HFF-Myc (cell line): ENCODE measurements around the gene CACNA2D3.

Experiments
- DNase-seq: peaks from one replicate; pipeline ENCODE4 v3.0.0-alpha.2; 2011; ENCODE audit warnings: low read depth; ENCODE audit errors: extremely low read depth
- H3K4me3 ChIP-seq: replicated peaks from 2 replicates; pipeline ENCODE4 v1.5.1; 2011; ENCODE audit warnings: low read depth, mild to moderate bottlenecking, control low read depth, low read length
- TF ChIP-seq, protein P1 (sequence below): IDR thresholded peaks from 2 replicates; pipeline ENCODE4 v1.5.1; 2012; ENCODE audit warnings: mild to moderate bottlenecking, low read depth, low read length, control low read depth; ENCODE audit errors: missing control alignments

Gene CACNA2D3

DNA sequence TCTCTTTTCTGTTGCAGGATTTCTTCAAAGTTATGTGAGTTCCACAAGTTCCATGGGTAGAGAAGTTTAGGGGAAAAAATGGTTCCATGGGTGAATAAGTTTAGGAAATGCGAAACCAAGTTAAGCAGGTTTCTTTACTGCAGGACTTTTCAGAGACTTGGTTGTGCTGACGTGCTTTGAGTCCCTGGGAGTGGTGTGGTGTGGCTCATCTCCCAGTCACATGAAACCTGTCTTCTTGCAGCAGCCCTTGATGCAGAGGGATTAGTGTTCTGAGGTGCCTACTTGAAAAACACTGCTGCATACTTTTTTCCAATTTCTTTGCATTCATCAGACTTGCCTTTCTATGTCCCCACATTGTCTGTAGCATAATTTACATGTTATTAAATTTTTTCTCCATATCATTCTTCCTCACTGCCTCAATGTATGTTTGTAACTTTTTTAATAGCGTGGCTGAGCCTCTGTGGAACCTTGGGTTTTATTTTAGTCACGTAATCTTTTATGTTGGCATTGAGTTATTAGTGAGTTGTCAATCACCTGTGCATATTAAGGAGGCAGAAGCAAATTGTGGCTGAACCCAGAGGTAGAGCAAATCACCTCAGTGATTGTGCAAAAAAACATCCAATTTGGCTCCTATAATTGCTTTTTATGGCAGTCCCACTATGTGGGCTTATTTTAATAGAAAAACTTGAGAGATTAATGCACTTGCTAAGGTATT, 115.6 kb downstream of the CACNA2D3 start:
- H3K4me3 ChIP-seq, result no peak overlapping the region
- TF ChIP-seq, protein P1, sequence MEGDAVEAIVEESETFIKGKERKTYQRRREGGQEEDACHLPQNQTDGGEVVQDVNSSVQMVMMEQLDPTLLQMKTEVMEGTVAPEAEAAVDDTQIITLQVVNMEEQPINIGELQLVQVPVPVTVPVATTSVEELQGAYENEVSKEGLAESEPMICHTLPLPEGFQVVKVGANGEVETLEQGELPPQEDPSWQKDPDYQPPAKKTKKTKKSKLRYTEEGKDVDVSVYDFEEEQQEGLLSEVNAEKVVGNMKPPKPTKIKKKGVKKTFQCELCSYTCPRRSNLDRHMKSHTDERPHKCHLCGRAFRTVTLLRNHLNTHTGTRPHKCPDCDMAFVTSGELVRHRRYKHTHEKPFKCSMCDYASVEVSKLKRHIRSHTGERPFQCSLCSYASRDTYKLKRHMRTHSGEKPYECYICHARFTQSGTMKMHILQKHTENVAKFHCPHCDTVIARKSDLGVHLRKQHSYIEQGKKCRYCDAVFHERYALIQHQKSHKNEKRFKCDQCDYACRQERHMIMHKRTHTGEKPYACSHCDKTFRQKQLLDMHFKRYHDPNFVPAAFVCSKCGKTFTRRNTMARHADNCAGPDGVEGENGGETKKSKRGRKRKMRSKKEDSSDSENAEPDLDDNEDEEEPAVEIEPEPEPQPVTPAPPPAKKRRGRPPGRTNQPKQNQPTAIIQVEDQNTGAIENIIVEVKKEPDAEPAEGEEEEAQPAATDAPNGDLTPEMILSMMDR, result no peak
- no peak for DNase-seq

DNA sequence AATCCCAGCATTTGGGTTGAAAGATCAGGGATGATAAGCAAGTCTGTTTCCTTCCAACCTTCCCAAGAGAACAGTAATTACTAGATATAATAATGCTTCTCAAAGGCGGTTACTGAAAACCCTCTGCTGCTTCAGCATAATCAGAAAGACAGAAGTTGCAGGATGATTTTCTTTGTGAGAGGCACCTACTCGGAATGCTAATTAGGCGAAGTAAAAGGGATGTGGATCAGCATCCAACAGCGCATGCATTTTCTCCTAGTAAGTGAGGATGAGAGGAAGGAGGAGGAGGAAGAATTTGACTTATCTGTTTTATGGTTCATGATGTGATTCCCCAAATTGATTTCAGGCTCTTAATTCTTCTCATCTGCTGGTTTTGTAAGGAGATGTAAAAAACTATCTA, 118.0 kb downstream of the CACNA2D3 start:
- TF ChIP-seq, protein P1, result no peak
- no peak for DNase-seq

DNA sequence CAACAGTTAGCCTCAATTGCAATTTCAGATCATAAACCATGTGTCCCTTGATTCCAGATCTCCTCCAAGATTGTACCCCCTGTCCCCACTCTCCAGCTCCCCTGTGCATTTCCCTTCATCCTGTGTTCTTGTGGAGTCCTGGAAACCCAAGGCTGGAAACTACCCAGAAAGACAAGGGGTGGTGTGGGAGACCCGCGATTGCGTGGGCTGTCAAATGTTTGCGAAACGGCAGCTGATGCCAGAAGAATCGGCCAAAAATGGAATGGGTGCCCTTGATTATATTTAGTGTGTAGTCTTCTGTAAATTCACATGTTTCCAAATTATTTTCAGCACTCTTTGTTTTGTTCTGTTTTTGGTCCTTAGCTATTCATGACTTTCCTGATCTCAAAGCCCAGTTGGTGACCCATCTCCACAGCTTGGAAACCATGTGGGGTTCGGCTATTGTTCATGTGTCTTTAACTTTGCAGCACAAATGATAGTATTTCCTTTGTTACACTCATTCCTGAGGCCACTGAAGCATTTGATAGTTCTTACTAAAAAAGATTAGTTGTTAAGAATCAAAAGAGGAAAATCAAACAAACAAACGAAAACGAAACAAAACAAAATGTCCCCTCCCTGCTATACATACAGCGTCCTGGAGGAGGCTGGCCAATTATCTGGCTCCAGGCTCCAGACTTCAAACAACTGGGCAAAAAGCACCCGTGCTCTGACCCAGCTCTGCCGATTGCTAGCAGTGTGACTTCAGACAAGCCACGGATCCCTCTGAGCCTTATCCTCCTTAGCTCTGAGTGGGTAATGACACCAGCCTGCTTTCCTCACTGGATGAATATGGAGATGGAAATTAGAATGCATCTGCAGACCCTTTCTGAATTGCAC, 120.9 kb downstream of the CACNA2D3 start:
- TF ChIP-seq, protein P1, result no peak
- no peak overlapping the region for H3K4me3 ChIP-seq
- DNase-seq, result no peak

More for the DNA sequence above, 118.0 kb downstream of the CACNA2D3 start:
- no peak overlapping the region for H3K4me3 ChIP-seq

DNA sequence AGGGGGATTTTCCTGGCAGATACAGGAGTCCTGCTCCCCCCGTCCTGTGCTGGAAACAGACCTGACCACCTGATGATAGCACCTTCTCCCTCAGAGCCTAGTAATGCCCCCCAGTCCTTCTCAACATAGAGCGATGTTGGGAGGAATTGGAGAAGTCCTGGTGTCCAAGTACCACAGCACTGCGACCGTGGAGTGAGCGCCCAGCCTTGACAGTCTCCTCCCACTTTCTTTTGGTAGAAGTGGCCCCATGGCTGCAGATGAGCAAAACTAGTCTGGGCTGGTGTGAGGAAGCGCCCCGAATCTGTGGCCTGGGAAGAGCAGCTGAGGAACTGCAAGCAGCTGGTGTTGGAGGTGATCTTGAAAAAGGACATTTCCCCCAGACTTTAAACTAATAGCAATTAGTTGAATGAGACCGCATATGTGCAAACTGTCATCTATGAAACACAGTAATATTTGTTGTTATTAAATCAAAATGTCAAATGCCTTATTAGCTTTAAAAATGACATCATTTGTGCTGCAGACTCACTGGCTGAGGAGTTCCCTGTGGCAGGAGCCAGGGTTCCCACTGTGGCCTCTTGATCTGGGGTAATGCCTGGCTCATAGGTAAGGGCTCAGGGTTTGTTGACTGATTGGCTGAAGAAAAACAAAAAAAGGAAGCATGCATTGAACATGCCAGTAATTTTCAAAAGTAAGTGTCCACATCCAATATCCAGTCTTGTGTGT, 121.8 kb downstream of the CACNA2D3 start:
- DNase-seq, result no peak
- TF ChIP-seq, protein P1, result no peak
- H3K4me3 ChIP-seq, result no peak overlapping the region

DNA sequence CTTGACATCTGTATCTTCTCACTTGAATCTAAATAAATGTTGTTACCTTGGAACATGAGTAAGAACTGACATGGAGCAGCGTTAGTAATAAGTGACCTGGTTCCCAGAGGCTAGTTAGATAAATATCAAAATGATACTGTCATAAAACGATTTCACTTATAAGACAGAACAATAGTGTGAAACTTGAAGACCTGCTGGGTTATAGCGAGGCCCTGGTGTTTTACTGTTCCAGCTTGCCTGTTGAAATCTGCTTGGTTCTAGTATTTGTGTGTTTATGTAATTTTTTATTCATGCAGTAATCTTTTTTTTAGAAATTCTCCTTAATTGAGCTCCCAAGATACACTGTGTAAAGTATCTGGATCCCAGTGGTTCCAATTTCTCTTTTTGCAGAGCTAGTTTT, 129.4 kb downstream of the CACNA2D3 start:
- TF ChIP-seq, protein P1, result no peak
- no peak overlapping the region for H3K4me3 ChIP-seq
- DNase-seq, result no peak

DNA sequence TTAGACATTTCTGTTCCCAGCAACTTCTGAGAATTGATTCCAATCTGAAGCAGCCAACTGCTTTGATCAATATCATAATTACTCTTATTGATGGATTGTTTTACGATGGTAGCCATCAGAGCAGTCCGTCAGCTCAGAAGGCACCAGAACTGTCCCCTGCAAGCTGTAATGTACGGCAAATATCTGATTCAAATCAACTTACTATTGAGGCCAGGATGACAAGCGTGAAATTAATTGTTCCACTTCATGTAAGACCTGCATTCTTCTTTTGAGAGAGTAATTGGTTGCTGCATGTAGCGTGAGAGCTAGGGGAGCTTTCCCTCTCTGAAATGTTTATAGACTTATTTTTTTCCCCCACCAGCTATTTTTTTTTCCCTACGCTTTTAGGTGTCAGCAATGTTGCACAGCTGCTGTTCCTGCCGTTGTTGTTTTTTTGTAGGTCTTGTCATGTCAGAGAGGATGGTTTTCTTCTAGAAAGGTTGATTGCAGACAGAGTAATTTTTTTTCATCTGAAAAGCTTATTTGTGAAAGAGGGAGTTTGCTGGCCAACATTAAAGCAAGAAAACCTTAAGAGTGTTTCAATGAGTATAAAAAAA, 134.9 kb downstream of the CACNA2D3 start:
- no peak for DNase-seq
- TF ChIP-seq, protein P1, result no peak
- no peak overlapping the region for H3K4me3 ChIP-seq
